ENCODE data around the gene FHOD3.

Gene FHOD3

DNA sequence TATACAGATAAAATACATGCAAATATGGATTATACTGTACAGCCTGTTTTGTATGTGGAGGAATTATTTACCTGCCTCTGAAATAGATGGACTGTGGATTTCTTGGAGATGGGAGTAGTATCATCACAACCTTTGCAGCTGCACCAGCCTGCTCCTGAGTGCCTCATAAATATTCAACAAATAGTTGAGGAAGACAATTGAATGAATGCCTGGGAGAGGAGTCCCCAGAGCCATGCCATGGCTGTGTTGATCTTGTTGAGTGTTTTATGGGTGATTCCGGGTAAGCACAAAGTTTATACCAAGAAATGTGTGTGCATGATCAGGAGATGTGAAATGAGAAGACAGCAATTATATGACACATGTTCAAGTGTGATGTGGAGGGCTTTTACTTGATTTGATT is 225.0 kb downstream of the FHOD3 start:
- no peak for DNase-seq (ENCODE audit: low spot score)

DNA sequence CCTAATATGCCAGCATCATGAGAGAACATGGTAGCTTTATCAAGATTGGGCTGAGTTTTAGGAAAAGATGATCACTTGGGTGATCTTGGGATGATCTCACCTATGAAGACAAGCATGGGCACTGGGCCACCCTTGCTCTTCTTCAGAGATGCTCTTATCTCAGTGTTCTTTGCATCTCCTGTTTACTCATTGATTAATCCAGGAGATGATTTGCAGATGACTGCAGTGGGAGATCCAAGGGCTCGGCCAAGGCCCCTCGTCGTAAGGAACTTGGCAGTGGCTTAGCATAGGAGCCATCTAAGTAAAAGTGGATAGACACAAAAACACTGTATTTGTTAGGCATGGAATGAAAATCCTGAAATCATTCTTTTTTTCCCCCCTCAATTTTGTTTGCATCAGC is 228.4 kb downstream of the FHOD3 start:
- no peak for DNase-seq (ENCODE audit: low spot score)

GRCh38 chr18:36526611-36527010 is 229.1 kb downstream of the FHOD3 start:
- no peak for DNase-seq (ENCODE audit: low spot score)

- DNase-seq (ENCODE audit: low spot score) = no peak
Measured at GRCh38 chr18:36527051-36527450, 229.5 kb downstream of the FHOD3 start.

- DNase-seq (ENCODE audit: low spot score) = peak; percentile 12
Measured at GRCh38 chr18:36527740-36528455, 230.4 kb downstream of the FHOD3 start.

GRCh38 chr18:36529747-36530146 is 232.2 kb downstream of the FHOD3 start:
- no peak for DNase-seq (ENCODE audit: low spot score)

- no peak for DNase-seq (ENCODE audit: low spot score)
Measured at GRCh38 chr18:36530676-36531405, 233.3 kb downstream of the FHOD3 start.

DNA sequence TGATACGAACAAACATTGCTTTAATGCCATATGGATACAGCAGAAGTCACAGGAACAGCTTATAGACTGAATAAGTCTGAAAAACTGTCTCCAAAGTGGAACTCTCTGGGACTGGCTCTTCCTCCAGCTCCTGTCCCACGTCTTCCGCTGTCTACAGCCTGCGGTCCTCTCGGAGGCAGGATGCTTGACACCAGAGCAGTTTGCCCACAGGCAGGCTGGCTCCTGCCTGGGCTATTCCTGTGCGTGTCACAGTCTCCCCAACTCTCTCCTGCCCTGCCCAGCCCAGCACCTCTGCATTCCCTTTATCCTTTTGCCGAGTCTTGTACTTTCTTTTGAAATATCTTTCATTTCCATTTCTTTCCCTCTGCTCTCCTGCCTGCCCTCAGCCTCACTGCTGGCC is 234.1 kb downstream of the FHOD3 start:
- DNase-seq (ENCODE audit: low spot score) = no peak

DNA sequence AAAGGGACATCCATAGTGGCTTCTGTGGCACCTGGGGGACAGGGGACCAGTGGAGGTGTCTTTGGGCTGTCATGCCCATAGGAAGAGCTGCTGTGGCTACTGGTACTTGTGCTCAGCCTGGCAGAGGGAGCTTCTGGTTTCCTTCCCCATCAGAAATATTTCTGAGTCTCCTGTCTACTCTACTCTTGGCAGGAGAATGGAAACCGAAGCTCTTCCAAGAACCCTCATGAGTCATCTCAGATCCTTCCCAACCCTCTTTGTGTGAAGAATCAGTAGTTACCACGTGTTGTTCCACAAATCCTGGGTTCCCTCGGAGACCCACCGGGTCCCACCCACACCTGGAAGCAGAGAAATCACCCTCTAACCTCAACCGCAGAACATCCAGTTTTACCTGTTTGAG is 234.9 kb downstream of the FHOD3 start:
- DNase-seq (ENCODE audit: low spot score) = no peak

- no peak for DNase-seq (ENCODE audit: low spot score)
Measured at GRCh38 chr18:36532815-36533214, 235.3 kb downstream of the FHOD3 start.

GRCh38 chr18:36533446-36534153 is 236.1 kb downstream of the FHOD3 start:
- no peak for DNase-seq (ENCODE audit: low spot score)

DNA sequence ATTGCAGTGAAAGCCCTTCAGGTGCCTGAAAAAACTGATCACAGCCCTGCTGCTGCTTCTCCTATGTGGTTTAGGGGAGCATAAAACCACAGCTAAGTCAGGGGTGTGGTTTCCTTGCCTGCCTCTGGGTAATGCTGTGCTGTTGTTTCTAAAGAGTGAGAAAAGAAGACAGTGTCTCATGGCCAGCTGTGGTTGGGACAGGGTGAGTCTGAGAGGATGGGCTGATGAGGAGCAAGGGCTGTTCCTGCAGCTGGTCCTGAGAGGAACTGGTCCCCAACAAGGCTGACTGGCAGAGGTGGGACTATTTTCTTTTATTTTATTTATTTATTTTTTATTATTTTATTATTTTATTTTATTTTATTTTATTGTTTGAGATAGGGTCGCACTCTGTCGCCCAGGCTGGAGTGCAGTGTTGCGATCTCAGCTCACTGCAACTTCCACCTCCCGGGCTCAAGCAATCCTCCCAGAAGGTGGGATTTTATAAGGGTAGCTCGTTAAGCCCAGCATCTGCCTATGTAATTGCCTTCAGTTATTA is 236.7 kb downstream of the FHOD3 start:
- no peak for DNase-seq (ENCODE audit: low spot score)

- DNase-seq (ENCODE audit: low spot score) = no peak
Measured at GRCh38 chr18:36535202-36535935, 237.9 kb downstream of the FHOD3 start.

GRCh38 chr18:36536426-36536825 is 238.9 kb downstream of the FHOD3 start:
- no peak for DNase-seq (ENCODE audit: low spot score)

GRCh38 chr18:36537289-36537688 is 239.8 kb downstream of the FHOD3 start:
- DNase-seq (ENCODE audit: low spot score) = no peak

DNA sequence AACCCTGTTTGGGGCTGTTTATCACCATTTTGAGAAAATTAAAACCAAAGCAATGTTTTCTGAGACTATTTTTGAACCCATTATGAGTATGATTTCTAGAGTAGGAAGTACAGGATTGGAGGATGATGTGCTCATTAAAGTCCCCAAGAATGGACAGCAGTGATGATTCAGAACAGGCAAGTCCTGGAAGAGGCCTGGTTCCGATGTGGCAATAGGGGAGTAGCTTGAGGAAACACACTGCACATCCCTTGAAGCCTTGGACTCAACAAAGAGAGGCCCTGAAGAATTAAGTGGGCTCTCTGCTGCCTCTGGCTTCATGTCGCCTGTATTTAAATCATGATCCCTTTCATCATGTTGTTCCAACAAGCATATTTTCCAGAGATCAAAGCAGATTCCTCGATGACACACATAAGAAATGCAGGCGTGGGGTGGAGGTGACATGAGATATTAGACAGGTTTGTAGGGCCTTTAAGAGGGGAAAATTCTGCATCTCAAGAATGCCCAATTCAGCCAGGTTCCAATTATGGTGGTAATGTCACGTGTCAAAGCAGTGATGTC is 242.2 kb downstream of the FHOD3 start:
- no peak for DNase-seq (ENCODE audit: low spot score)

DNA sequence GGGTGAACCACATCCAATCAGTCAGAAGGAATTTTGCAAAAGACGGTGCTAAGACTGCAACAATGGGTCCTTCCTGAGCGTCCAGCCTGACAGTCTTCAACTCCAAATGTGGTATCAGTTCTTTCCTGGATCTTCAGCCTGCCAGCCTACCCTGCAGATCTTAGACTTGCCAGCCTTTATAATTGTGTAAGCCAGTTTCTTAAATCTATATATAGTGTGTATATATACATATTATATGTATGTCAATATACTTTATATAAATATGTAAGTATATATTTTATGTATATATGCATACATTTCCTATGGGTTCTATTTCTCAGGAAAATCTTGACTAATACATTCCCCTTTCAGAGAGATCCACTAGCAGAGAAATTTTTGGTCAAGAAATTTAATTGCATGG is 245.5 kb downstream of the FHOD3 start:
- DNase-seq (ENCODE audit: low spot score) = no peak

DNA sequence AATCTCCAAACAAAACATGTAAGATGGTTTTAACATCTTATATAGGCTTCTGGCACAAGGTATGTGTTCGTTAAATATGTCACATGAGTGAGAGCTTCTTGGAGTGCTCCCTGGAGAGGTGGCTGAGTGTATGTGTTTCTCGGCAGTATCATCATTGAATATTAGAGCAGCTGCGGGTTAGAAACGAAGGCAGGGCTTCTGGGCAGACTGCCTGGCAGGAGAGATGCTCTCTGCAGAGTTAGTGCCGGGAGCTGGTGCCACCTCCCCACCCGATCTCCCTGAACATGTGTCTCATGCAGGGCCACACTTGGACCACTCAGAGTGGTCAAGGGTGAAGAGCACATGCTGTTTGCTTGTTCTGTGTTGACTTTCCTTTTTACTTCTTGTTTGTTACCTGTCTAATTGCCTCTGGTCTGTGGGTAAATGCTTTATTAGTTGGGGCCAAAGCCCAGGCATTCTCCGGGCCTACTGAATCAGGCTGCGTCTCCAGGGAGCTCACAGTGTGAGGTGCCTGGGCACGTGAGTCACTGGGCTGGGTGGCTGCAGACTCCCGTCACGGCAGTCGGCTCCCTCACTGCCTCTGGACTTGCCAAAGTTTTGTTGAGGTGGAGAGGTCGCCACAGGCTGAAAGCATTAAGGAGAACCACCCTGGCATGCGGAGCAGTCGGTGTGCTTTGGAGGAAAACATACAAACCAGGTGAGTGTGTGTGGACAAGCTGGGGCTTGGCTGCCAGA is 246.6 kb downstream of the FHOD3 start:
- no peak for DNase-seq (ENCODE audit: low spot score)

DNA sequence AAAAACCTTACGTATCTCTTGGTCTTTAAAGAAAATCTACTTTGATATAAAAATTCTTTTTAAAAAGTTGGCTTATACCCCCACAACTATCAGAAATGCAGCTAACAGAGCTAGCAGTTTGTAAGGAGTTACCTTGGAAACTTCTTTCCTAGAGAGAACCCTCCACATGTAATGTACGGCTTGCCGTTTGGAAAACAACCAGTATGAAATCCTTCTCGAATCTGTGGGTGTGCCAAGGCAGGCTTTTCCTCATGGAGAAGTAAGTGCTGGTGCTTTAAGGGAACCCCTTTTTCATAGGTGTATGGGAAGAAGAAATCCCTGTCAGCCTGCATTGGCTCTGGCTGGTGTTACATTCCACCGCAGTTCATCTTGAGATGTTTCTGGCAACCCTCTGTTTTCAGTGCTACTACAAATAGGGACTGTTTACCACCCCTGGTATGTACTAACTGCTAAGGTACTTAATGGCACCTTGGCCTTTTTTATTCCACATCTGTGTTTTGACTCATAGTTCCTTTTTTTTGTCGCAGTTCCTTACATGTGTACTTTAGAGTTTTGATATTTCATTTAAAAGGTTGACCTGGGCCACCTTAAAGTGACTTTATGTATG is 248.4 kb downstream of the FHOD3 start:
- no peak for DNase-seq (ENCODE audit: low spot score)

DNA sequence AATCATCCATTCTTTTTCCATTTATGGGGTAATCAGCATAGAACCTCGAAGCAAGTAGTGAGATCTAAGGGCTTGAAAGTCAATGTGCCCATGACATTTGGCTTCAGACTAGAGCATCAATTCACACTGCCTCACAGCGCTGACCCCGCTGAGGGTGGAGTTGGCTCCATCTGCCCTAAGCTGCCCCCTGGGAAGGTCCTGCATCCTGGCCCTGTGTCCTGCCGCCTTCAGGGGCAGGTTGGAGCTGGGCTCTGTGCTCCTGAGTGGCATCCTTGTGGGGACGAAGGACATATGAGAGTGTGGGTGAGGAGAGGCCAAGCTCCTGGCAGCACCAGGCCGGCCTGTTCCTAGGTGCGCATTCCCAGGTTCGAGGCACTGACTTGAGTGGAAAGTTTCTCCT is 249.4 kb downstream of the FHOD3 start:
- no peak for DNase-seq (ENCODE audit: low spot score)

- no peak for DNase-seq (ENCODE audit: low spot score)
Measured at GRCh38 chr18:36547544-36547943, 250.0 kb downstream of the FHOD3 start.
